HEK293 (cell line): ENCODE results near the gene TMEM240.

Experiments used
- KLF9 ChIP-seq: fragments of 450-650 bp; formaldehyde crosslinking; IDR thresholded peaks from 2 replicates; pipeline ENCODE4 v1.5.1; 2016; ENCODE audit warnings: missing biosample characterization, missing genetic modification characterization, low read depth
- OSR2 ChIP-seq: fragments of 450-650 bp; formaldehyde crosslinking; IDR thresholded peaks from 2 replicates; pipeline ENCODE4 v1.5.1; 2016; ENCODE audit warnings: missing biosample characterization, missing genetic modification characterization
- SP2 ChIP-seq: fragments of 450-650 bp; formaldehyde crosslinking; IDR thresholded peaks from 2 replicates; pipeline ENCODE4 v1.5.1; 2016; ENCODE audit warnings: missing biosample characterization, missing genetic modification characterization
- ZBTB1 ChIP-seq: fragments of 450-650 bp; formaldehyde crosslinking; IDR thresholded peaks from 2 replicates; pipeline ENCODE4 v1.5.1; 2016; ENCODE audit warnings: missing biosample characterization, missing genetic modification characterization
- ZBTB8A ChIP-seq: fragments of 450-650 bp; formaldehyde crosslinking; IDR thresholded peaks from 2 replicates; pipeline ENCODE4 v1.5.1; 2016; ENCODE audit warnings: missing biosample characterization, missing genetic modification characterization
- ZNF133 ChIP-seq: fragments of 450-650 bp; formaldehyde crosslinking; IDR thresholded peaks from 2 replicates; pipeline ENCODE4 v1.5.1; 2016; ENCODE audit warnings: missing biosample characterization, missing genetic modification characterization
- ZNF239 ChIP-seq: fragments of 450-650 bp; formaldehyde crosslinking; IDR thresholded peaks from 2 replicates; pipeline ENCODE4 v1.5.1; 2016; ENCODE audit warnings: missing biosample characterization, missing genetic modification characterization
- ZNF558 ChIP-seq: fragments of 450-650 bp; formaldehyde crosslinking; IDR thresholded peaks from 2 replicates; pipeline ENCODE4 v1.5.1; 2016; ENCODE audit warnings: missing biosample characterization, missing genetic modification characterization
- TF ChIP-seq, protein P1 (sequence below): fragments of 450-650 bp; formaldehyde crosslinking; optimal IDR thresholded peaks from 2 replicates; pipeline ENCODE3; 2016; ENCODE audit warnings: missing biosample characterization, mild to moderate bottlenecking, missing genetic modification characterization
- TF ChIP-seq, protein P2 (sequence below): fragments of 450-650 bp; formaldehyde crosslinking; IDR thresholded peaks from 2 replicates; pipeline ENCODE4 v1.5.1; 2016; ENCODE audit warnings: missing biosample characterization, missing genetic modification characterization
- TF ChIP-seq, protein P3 (sequence below): fragments of 450-650 bp; formaldehyde crosslinking; conservative IDR thresholded peaks from 2 replicates; pipeline ENCODE4 v1.5.1; 2016; ENCODE audit warnings: low read depth, missing biosample characterization, missing genetic modification characterization

DNA sequence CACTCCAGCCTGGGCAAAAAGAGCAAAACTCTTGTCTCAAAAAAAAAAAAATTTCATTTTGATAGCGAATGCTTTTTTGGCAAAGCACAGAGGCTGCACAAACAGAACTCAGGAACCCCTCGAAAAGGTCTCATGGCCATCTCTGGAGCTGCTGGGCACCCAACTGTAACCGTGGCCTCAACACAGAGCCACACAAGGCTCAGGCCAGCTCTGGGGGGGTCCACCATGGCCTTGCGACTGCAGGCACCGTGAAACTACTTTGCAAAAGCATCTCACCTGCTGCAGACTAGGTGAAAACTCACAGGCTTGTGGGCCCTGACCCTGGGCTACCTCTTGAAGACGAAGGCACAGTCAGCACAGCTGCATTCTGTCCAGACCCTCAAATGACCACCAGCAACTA is 16.1 kb upstream of the TMEM240 start:
- TF ChIP-seq, protein P1, sequence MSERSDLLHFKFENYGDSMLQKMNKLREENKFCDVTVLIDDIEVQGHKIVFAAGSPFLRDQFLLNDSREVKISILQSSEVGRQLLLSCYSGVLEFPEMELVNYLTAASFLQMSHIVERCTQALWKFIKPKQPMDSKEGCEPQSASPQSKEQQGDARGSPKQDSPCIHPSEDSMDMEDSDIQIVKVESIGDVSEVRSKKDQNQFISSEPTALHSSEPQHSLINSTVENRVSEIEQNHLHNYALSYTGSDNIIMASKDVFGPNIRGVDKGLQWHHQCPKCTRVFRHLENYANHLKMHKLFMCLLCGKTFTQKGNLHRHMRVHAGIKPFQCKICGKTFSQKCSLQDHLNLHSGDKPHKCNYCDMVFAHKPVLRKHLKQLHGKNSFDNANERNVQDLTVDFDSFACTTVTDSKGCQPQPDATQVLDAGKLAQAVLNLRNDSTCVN (tag by site-specific recombination): no peak
- TF ChIP-seq, protein P2, sequence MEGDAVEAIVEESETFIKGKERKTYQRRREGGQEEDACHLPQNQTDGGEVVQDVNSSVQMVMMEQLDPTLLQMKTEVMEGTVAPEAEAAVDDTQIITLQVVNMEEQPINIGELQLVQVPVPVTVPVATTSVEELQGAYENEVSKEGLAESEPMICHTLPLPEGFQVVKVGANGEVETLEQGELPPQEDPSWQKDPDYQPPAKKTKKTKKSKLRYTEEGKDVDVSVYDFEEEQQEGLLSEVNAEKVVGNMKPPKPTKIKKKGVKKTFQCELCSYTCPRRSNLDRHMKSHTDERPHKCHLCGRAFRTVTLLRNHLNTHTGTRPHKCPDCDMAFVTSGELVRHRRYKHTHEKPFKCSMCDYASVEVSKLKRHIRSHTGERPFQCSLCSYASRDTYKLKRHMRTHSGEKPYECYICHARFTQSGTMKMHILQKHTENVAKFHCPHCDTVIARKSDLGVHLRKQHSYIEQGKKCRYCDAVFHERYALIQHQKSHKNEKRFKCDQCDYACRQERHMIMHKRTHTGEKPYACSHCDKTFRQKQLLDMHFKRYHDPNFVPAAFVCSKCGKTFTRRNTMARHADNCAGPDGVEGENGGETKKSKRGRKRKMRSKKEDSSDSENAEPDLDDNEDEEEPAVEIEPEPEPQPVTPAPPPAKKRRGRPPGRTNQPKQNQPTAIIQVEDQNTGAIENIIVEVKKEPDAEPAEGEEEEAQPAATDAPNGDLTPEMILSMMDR (tag by site-specific recombination): no peak
- TF ChIP-seq KLF9 (tag by site-specific recombination) (no peak), ZNF558 (no peak), ZNF239 (tag by site-specific recombination) (no peak), ZNF133 (tag by site-specific recombination) (no peak), OSR2 (tag by site-specific recombination) (no peak), ZBTB1 (tag by site-specific recombination) (no peak), SP2 (tag by site-specific recombination) (no peak), ZBTB8A (tag by site-specific recombination) (no peak)
- TF ChIP-seq, protein P3, sequence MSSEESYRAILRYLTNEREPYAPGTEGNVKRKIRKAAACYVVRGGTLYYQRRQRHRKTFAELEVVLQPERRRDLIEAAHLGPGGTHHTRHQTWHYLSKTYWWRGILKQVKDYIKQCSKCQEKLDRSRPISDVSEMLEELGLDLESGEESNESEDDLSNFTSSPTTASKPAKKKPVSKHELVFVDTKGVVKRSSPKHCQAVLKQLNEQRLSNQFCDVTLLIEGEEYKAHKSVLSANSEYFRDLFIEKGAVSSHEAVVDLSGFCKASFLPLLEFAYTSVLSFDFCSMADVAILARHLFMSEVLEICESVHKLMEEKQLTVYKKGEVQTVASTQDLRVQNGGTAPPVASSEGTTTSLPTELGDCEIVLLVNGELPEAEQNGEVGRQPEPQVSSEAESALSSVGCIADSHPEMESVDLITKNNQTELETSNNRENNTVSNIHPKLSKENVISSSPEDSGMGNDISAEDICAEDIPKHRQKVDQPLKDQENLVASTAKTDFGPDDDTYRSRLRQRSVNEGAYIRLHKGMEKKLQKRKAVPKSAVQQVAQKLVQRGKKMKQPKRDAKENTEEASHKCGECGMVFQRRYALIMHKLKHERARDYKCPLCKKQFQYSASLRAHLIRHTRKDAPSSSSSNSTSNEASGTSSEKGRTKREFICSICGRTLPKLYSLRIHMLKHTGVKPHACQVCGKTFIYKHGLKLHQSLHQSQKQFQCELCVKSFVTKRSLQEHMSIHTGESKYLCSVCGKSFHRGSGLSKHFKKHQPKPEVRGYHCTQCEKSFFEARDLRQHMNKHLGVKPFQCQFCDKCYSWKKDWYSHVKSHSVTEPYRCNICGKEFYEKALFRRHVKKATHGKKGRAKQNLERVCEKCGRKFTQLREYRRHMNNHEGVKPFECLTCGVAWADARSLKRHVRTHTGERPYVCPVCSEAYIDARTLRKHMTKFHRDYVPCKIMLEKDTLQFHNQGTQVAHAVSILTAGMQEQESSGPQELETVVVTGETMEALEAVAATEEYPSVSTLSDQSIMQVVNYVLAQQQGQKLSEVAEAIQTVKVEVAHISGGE: no peak
